ENCODE data around the gene ARFRP1. TPM values are rescaled to one million over a fixed set of nuclear protein-coding genes. Genes with fewer than 3 reads are reported as not detected.

The ARFRP1 gene
- total RNA-seq, 1 donor from 2014 or later: 45.3 TPM

DNA sequence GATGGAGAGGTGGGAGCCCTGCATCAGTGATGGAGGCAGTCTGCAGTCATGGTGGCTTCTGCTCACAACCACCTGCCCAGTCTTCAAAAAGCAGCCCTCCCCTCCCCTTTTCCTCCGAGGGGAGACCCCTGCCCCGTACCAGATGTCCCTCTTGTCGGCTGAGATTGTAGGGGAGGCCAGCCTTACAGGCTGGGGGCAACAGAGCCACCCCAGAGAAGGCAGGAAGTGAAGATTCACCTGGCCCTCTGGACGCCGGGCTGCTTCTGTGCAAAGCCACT, 6.8 kb downstream of the ARFRP1 start:
- Mint-ChIP-seq H3K9me3 (no peaks in the 10 kb centered on the region), H3K27me3 (ENCODE audit: low read depth) (no peaks in the 10 kb centered on the region), H3K27ac (no peak overlapping the region), H3K36me3 (peaks cover 6% of the 10 kb centered on the region), H3K4me3 (no peak overlapping the region), H3K4me1 (no peaks in the 10 kb centered on the region)
- DNase-seq (ENCODE audit: low spot score in 2 of 2, unreplicated experiment in 2 of 2): no peak
- TF ChIP-seq, protein P1, sequence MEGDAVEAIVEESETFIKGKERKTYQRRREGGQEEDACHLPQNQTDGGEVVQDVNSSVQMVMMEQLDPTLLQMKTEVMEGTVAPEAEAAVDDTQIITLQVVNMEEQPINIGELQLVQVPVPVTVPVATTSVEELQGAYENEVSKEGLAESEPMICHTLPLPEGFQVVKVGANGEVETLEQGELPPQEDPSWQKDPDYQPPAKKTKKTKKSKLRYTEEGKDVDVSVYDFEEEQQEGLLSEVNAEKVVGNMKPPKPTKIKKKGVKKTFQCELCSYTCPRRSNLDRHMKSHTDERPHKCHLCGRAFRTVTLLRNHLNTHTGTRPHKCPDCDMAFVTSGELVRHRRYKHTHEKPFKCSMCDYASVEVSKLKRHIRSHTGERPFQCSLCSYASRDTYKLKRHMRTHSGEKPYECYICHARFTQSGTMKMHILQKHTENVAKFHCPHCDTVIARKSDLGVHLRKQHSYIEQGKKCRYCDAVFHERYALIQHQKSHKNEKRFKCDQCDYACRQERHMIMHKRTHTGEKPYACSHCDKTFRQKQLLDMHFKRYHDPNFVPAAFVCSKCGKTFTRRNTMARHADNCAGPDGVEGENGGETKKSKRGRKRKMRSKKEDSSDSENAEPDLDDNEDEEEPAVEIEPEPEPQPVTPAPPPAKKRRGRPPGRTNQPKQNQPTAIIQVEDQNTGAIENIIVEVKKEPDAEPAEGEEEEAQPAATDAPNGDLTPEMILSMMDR (IDR thresholded peaks at IDR 0.05; ENCODE audit: unreplicated experiment): no peak

DNA sequence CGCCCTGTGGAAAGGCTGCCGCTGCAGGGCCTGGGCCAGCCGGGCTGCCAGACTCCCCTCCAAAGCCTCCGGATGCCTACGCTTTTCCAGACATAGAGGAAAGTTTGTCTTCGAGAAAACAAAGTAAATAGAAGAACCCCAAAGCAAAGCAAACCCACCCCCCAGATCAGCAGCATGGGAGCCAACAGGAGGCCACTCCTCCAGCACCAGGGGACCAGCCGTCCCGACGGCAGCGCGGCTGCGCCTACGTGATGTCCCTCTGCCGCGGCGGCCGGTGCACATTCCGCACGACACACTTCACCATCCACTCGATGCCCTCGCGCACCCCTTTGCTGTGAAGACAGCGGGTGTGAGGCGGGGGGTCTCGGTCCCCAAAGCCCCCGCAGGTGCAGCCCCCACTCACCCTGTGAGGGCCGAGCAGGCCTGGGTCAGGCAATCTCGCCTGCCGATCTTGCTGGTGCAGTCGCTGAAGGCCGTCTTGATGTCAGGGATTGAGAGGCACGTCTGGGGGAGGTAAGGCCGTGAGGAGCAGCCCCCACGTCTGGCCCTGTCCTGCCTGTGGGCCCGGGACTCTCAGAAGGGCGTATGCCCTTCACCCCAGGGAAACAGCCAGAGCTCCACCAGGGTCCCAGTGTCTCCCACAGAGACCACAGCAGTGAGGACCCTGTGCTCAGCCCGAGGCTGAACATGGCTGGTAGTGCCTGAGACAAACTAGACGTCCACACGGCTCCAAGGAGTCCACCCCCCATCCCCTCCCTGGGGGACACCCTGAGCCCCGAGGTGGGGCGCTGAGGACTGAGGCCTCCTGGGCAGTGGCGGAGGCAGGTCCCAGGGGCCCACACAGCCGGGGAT, 7.4 kb downstream of the ARFRP1 start:
- no peak for DNase-seq (ENCODE audit: low spot score in 2 of 2, unreplicated experiment in 2 of 2)
- Mint-ChIP-seq H3K9me3 (no peaks in the 10 kb centered on the region), H3K27me3 (ENCODE audit: low read depth) (no peaks in the 10 kb centered on the region), H3K4me3 (no peak overlapping the region), H3K27ac (no peak overlapping the region), H3K4me1 (no peaks in the 10 kb centered on the region), H3K36me3 (peaks cover 6% of the 10 kb centered on the region)
- TF ChIP-seq, protein P1 (IDR thresholded peaks at IDR 0.05; ENCODE audit: unreplicated experiment): no peak

DNA sequence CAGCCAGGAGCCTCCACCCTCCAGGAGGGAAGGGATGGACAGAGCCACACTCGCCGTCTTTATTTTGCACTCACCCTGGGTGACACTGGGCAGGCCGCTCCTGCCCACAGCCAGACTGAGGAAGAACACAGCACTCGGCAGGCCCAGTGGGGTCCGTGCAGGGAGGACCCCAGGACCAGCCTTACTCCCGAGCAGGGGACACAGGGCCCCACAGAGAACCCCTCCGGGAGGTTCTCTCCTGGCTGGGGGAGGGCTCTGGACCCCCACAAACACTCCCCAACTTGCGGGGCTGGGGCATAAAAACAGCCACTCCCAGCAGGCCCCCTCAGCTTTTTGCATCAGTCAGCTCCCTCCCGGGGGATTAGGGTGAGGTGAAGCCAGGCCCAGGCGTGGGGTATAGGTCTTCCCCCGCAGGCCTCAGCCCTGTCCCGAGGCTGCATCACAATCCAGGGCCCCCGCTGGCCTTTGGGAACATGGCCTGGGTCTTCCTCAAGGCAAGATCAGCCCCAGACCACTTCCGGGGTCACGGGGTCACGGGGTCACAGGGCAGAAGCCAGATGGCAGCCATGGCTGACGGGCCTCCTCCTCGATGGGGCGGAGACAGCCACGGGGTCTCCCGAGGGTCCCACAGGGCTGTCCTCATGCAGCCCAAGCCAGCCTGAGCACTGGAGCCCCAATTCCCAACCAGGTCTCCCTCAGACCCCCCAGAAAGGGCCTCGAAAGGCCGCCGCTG, 8.1 kb downstream of the ARFRP1 start:
- H3K27me3 Mint-ChIP-seq (ENCODE audit: low read depth): no peaks in the 10 kb centered on the region
- peaks cover under 1% of the 10 kb centered on the region for H3K36me3 Mint-ChIP-seq
- no peaks in the 10 kb centered on the region for H3K9me3 Mint-ChIP-seq
- no peak for DNase-seq (ENCODE audit: low spot score in 2 of 2, unreplicated experiment in 2 of 2)
- no peak overlapping the region for H3K4me3 Mint-ChIP-seq
- TF ChIP-seq, protein P1 (IDR thresholded peaks at IDR 0.05; ENCODE audit: unreplicated experiment): no peak
- H3K4me1 Mint-ChIP-seq: no peaks in the 10 kb centered on the region
- H3K27ac Mint-ChIP-seq: no peak overlapping the region

DNA sequence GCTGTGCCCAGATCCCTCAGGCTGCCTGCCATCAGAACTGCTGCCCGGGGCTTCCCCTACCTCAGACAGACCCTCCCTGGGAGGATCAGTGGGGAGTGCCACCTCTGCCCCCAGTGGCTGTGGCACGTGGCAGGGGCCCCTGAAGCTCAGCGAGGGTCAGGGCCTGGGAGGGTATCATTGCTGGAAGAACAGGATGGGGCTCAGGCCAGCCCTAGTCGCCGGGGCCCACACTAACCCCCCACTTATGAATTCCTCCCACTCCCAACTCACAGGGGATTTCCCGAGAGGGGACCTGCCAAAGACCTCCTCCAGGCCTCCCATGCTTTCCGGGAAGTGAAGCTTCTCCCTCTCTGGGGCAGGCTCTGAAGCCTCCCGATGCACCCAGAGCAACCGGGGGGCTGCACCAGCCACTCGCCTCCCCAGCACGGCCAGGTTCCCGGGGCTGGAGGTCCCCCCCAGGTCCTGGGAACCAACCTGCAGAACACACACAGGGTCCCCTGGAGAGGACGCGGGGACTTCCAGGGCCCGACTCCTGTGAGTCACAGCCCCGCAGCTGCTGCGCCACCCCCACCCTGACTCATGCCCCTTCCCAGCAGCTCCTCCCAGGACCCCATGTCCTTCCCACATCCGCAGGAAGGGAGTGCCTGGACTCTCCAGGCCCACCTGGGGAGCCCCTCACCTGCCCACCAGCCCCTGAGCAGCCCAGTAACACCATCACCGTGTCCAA, 8.9 kb downstream of the ARFRP1 start:
- no peak overlapping the region for H3K27ac Mint-ChIP-seq
- no peaks in the 10 kb centered on the region for H3K36me3 Mint-ChIP-seq
- H3K4me1 Mint-ChIP-seq: no peaks in the 10 kb centered on the region
- H3K27me3 Mint-ChIP-seq (ENCODE audit: low read depth): no peaks in the 10 kb centered on the region
- DNase-seq (ENCODE audit: low spot score in 2 of 2, unreplicated experiment in 2 of 2): no peak
- TF ChIP-seq, protein P1 (IDR thresholded peaks at IDR 0.05; ENCODE audit: unreplicated experiment): no peak
- no peak overlapping the region for H3K4me3 Mint-ChIP-seq
- no peaks in the 10 kb centered on the region for H3K9me3 Mint-ChIP-seq

DNA sequence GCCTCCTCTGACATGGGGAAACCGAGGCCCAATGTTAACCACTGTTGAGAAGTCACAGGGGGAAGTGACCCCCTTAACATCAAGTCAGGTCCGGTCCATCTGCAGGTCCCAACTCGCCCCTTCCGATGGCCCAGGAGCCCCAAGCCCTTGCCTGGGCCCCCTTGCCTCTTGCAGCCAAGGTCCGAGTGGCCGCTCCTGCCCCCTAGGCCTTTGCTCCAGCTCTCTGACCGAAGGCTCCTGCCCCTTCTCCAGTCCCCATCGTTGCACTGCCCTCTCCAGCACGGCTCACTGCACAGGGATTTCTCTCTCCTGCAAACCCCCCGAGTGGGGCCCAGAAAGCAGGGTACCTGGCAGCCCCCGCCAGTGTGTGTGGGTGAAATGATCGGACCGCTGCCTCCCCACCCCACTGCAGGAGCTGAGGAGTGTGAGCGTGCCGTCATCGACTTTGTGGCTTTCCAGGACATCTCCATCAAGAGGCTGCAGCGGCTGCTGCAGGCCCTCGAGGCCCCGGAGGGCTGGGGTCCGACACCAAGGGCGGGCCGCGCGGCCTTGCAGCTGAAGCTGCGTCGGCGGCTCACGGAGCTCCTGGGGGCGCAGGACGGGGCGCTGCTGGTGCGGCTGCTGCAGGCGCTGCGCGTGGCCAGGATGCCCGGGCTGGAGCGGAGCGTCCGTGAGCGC, 9.8 kb downstream of the ARFRP1 start:
- TF ChIP-seq, protein P1 (IDR thresholded peaks at IDR 0.05; ENCODE audit: unreplicated experiment): no peak
- Mint-ChIP-seq H3K27ac (no peak overlapping the region), H3K4me1 (no peaks in the 10 kb centered on the region), H3K4me3 (peak overlapping the region; percentile 43), H3K27me3 (ENCODE audit: low read depth) (no peaks in the 10 kb centered on the region), H3K9me3 (no peaks in the 10 kb centered on the region), H3K36me3 (peaks cover 3% of the 10 kb centered on the region)
- DNase-seq (ENCODE audit: low spot score in 2 of 2, unreplicated experiment in 2 of 2): no peak

Measured in mesothelial cell of epicardium (in vitro differentiated cells).